Natural killer cell treated with Interleukin-12 subunit alpha and Interleukin-12 subunit beta and Interleukin-15 and Interleukin-18, amount 100 ng/mL, for 72 hours (primary cell): Measurements from ENCODE around the gene METAP2. TPM values are rescaled to one million over a fixed set of nuclear protein-coding genes. Genes with fewer than 3 reads are reported as not detected.
"Not testable (repeated sequence)": the region's sequence is repeated elsewhere in the genome, so short reads cannot be mapped to it uniquely, and the experiment has no call there.

ENCODE experiments used
- ATAC-seq, 2 donors: fragments of 150-1000 bp; cut with Tn5 transposase in 1 of 2; sonication (Bioruptor Pico), chemical (Tn5 transposase) in 1 of 2; 2 replicates each; pipeline ENCODE4 v1.10.0; 2021
- DNase-seq: peaks from one replicate; pipeline ENCODE4 v3.0.0; 2022; ENCODE audit warnings: low spot score
- H3K27ac Mint-ChIP-seq, 2 donors: 1 replicate in 1 of 2; 2 replicates in 1 of 2; pipeline ENCODE4 v1.8.0; 2022; ENCODE audit warnings: mixed read lengths in 2 of 2, mild to moderate bottlenecking in 1 of 2, moderate library complexity in 1 of 2
- H3K27me3 Mint-ChIP-seq, 2 donors: 1 replicate in 1 of 2; 2 replicates in 1 of 2; pipeline ENCODE4 v1.8.0; 2022; ENCODE audit warnings: mixed read lengths in 2 of 2
- H3K36me3 Mint-ChIP-seq: one replicate; pipeline ENCODE4 v1.8.0; 2022; ENCODE audit warnings: mixed read lengths
- H3K4me1 Mint-ChIP-seq, 2 donors: 1 replicate in 1 of 2; 2 replicates in 1 of 2; pipeline ENCODE4 v1.8.0; 2022; ENCODE audit warnings: low read depth in 2 of 2, mixed read lengths in 2 of 2, mild to moderate bottlenecking in 1 of 2
- H3K4me3 Mint-ChIP-seq: one replicate; pipeline ENCODE4 v1.8.0; 2022; ENCODE audit warnings: mixed read lengths
- H3K9me3 Mint-ChIP-seq: 2 replicates; pipeline ENCODE4 v1.8.0; 2022; ENCODE audit warnings: mixed read lengths
- total RNA-seq, 2 donors: library from RNA; stranded (reverse); gene quantifications; one replicate each; pipeline ENCODE4 v1.2.3, GENCODE V29; 2022

Gene METAP2
- total RNA-seq, 2 donors from 2014 or later = 75.8 to 80.3 TPM

- Mint-ChIP-seq H3K36me3 (peaks cover 19% of the 10 kb centered on the region), H3K9me3 (no peaks in the 10 kb centered on the region), H3K4me3 (peak overlapping the region; percentile 97), H3K27ac (peak overlapping the region; percentile 93 to 94), H3K4me1 (peaks cover 23 to 40% of the 10 kb centered on the region in 2 donors), H3K27me3 (peaks cover 0 to 10% of the 10 kb centered on the region in 2 donors)
- DNase-seq (no peak), ATAC-seq (peak; percentile 25 to 46)
Measured at GRCh38 chr12:95473231-95473883, 595 bp upstream of the METAP2 start.

GRCh38 chr12:95474660-95474958 is 657 bp downstream of the METAP2 start:
- H3K36me3 Mint-ChIP-seq = peaks cover 27% of the 10 kb centered on the region
- H3K4me1 Mint-ChIP-seq = peaks cover 32 to 50% of the 10 kb centered on the region in 2 donors
- DNase-seq = no peak
- H3K27ac Mint-ChIP-seq = peak overlapping the region; percentile 93 to 94
- no peak for ATAC-seq
- H3K9me3 Mint-ChIP-seq = no peaks in the 10 kb centered on the region
- H3K4me3 Mint-ChIP-seq = peak overlapping the region; percentile 97
- peaks cover 0 to 10% of the 10 kb centered on the region in 2 donors for H3K27me3 Mint-ChIP-seq

GRCh38 chr12:95480230-95480629 is 6.3 kb downstream of the METAP2 start:
- H3K27me3 Mint-ChIP-seq = no peaks in the 10 kb centered on the region
- H3K9me3 Mint-ChIP-seq = no peaks in the 10 kb centered on the region
- no peak overlapping the region for H3K4me3 Mint-ChIP-seq
- H3K4me1 Mint-ChIP-seq = peaks cover 37 to 55% of the 10 kb centered on the region in 2 donors
- H3K27ac Mint-ChIP-seq = no peak overlapping the region
- no peak for DNase-seq
- H3K36me3 Mint-ChIP-seq = peaks cover 28% of the 10 kb centered on the region
- no peak for ATAC-seq

GRCh38 chr12:95481072-95481471 is 7.1 kb downstream of the METAP2 start:
- no peaks in the 10 kb centered on the region for H3K9me3 Mint-ChIP-seq
- peak overlapping the region in 1 of 2 donors; percentile 35 for H3K27ac Mint-ChIP-seq
- peaks cover 21% of the 10 kb centered on the region for H3K36me3 Mint-ChIP-seq
- H3K4me1 Mint-ChIP-seq = peaks cover 30 to 47% of the 10 kb centered on the region in 2 donors
- H3K27me3 Mint-ChIP-seq = no peaks in the 10 kb centered on the region
- DNase-seq (no peak), ATAC-seq (no peak)
- H3K4me3 Mint-ChIP-seq = no peak overlapping the region

GRCh38 chr12:95481888-95482287 is 7.9 kb downstream of the METAP2 start:
- Mint-ChIP-seq H3K36me3 (peaks cover 14% of the 10 kb centered on the region), H3K4me3 (no peak overlapping the region), H3K9me3 (no peaks in the 10 kb centered on the region), H3K27ac (no peak overlapping the region), H3K4me1 (peaks cover 30 to 39% of the 10 kb centered on the region in 2 donors), H3K27me3 (no peaks in the 10 kb centered on the region)
- DNase-seq = no peak
- ATAC-seq = no peak

GRCh38 chr12:95482564-95482963 is 8.6 kb downstream of the METAP2 start:
- not testable (repeated sequence) for H3K27me3 Mint-ChIP-seq, H3K9me3 Mint-ChIP-seq, ATAC-seq, H3K27ac Mint-ChIP-seq, DNase-seq, H3K4me3 Mint-ChIP-seq
- peaks cover 30 to 39% of the 10 kb centered on the region in 2 donors for H3K4me1 Mint-ChIP-seq
- peaks cover 17% of the 10 kb centered on the region for H3K36me3 Mint-ChIP-seq

GRCh38 chr12:95484524-95484923 is 10.6 kb downstream of the METAP2 start:
- H3K9me3 Mint-ChIP-seq = no peaks in the 10 kb centered on the region
- H3K27me3 Mint-ChIP-seq = no peaks in the 10 kb centered on the region
- ATAC-seq (no peak), DNase-seq (no peak)
- no peak overlapping the region for H3K27ac Mint-ChIP-seq
- peaks cover 12% of the 10 kb centered on the region for H3K36me3 Mint-ChIP-seq
- H3K4me3 Mint-ChIP-seq = no peak overlapping the region
- H3K4me1 Mint-ChIP-seq = peaks cover 22 to 24% of the 10 kb centered on the region in 2 donors

GRCh38 chr12:95487024-95487423 is 13.1 kb downstream of the METAP2 start:
- Mint-ChIP-seq H3K4me3 (no peak overlapping the region), H3K4me1 (peaks cover 6% of the 10 kb centered on the region in 2 donors), H3K27ac (no peak overlapping the region), H3K27me3 (no peaks in the 10 kb centered on the region), H3K9me3 (no peaks in the 10 kb centered on the region), H3K36me3 (peaks cover 22% of the 10 kb centered on the region)
- DNase-seq (no peak), ATAC-seq (no peak)

- DNase-seq (no peak), ATAC-seq (no peak)
- Mint-ChIP-seq H3K36me3 (peaks cover 26% of the 10 kb centered on the region), H3K27ac (no peak overlapping the region), H3K9me3 (no peaks in the 10 kb centered on the region), H3K27me3 (no peaks in the 10 kb centered on the region), H3K4me3 (no peak overlapping the region), H3K4me1 (peaks cover 0 to 2% of the 10 kb centered on the region in 2 donors)
Measured at GRCh38 chr12:95492462-95492861, 18.5 kb downstream of the METAP2 start.

GRCh38 chr12:95494888-95495287 is 20.9 kb downstream of the METAP2 start:
- no peaks in the 10 kb centered on the region for H3K9me3 Mint-ChIP-seq
- H3K4me3 Mint-ChIP-seq = no peak overlapping the region
- H3K36me3 Mint-ChIP-seq = peaks cover 35% of the 10 kb centered on the region
- H3K27ac Mint-ChIP-seq = no peak overlapping the region
- H3K4me1 Mint-ChIP-seq = peaks cover 0 to 18% of the 10 kb centered on the region in 2 donors
- no peak for DNase-seq
- no peak for ATAC-seq
- no peaks in the 10 kb centered on the region for H3K27me3 Mint-ChIP-seq

GRCh38 chr12:95495433-95495832 is 21.5 kb downstream of the METAP2 start:
- Mint-ChIP-seq H3K36me3 (peaks cover 39% of the 10 kb centered on the region), H3K4me1 (peaks cover 0 to 21% of the 10 kb centered on the region in 2 donors), H3K9me3 (no peaks in the 10 kb centered on the region), H3K4me3 (no peak overlapping the region), H3K27ac (no peak overlapping the region), H3K27me3 (no peaks in the 10 kb centered on the region)
- DNase-seq (no peak), ATAC-seq (no peak)

GRCh38 chr12:95497031-95497430 is 23.1 kb downstream of the METAP2 start:
- DNase-seq = no peak
- Mint-ChIP-seq H3K27me3 (no peaks in the 10 kb centered on the region), H3K9me3 (no peaks in the 10 kb centered on the region), H3K36me3 (peaks cover 33% of the 10 kb centered on the region), H3K4me3 (no peak overlapping the region), H3K4me1 (peaks cover 0 to 19% of the 10 kb centered on the region in 2 donors), H3K27ac (no peak overlapping the region)
- no peak for ATAC-seq

GRCh38 chr12:95498968-95499367 is 25.0 kb downstream of the METAP2 start:
- Mint-ChIP-seq H3K36me3 (peaks cover 33% of the 10 kb centered on the region), H3K27ac (peak overlapping the region in 1 of 2 donors; percentile 74), H3K4me3 (no peak overlapping the region), H3K9me3 (no peaks in the 10 kb centered on the region), H3K27me3 (no peaks in the 10 kb centered on the region), H3K4me1 (peaks cover 0 to 26% of the 10 kb centered on the region in 2 donors)
- ATAC-seq = no peak
- DNase-seq = no peak

- Mint-ChIP-seq H3K4me1 (peaks cover 0 to 26% of the 10 kb centered on the region in 2 donors), H3K9me3 (no peaks in the 10 kb centered on the region), H3K27ac (peak overlapping the region in 1 of 2 donors; percentile 74), H3K27me3 (no peaks in the 10 kb centered on the region), H3K4me3 (no peak overlapping the region), H3K36me3 (peaks cover 34% of the 10 kb centered on the region)
- DNase-seq (no peak), ATAC-seq (no peak)
Measured at GRCh38 chr12:95499772-95500171, 25.8 kb downstream of the METAP2 start.

- Mint-ChIP-seq H3K27ac (no peak overlapping the region), H3K4me1 (peaks cover 7 to 19% of the 10 kb centered on the region in 2 donors), H3K27me3 (no peaks in the 10 kb centered on the region), H3K36me3 (peaks cover 47% of the 10 kb centered on the region), H3K4me3 (no peak overlapping the region), H3K9me3 (no peaks in the 10 kb centered on the region)
- ATAC-seq = no peak
- DNase-seq = no peak
Measured at GRCh38 chr12:95504140-95504539, 30.2 kb downstream of the METAP2 start.
